ENCODE results near the gene NUP43. TPM values are rescaled to one million over a fixed set of nuclear protein-coding genes. Genes with fewer than 3 reads are reported as not detected.
"Not testable (repeated sequence)": the region's sequence is repeated elsewhere in the genome, so short reads cannot be mapped to it uniquely, and the experiment has no call there.

The NUP43 gene
- total RNA-seq, 1 donor from 2014 or later = 36.8 TPM

GRCh38 chr6:149763866-149764265 lies 17.5 kb upstream of the NUP43 start:
- DNase-seq (ENCODE audit: extremely low spot score, unreplicated experiment) = no peak
- peaks cover 18% of the 10 kb centered on the region for H3K36me3 Mint-ChIP-seq (ENCODE audit: unreplicated experiment)
- H3K27ac Mint-ChIP-seq (ENCODE audit: unreplicated experiment) = peak overlapping the region; percentile 38
- TF ChIP-seq, protein P1, sequence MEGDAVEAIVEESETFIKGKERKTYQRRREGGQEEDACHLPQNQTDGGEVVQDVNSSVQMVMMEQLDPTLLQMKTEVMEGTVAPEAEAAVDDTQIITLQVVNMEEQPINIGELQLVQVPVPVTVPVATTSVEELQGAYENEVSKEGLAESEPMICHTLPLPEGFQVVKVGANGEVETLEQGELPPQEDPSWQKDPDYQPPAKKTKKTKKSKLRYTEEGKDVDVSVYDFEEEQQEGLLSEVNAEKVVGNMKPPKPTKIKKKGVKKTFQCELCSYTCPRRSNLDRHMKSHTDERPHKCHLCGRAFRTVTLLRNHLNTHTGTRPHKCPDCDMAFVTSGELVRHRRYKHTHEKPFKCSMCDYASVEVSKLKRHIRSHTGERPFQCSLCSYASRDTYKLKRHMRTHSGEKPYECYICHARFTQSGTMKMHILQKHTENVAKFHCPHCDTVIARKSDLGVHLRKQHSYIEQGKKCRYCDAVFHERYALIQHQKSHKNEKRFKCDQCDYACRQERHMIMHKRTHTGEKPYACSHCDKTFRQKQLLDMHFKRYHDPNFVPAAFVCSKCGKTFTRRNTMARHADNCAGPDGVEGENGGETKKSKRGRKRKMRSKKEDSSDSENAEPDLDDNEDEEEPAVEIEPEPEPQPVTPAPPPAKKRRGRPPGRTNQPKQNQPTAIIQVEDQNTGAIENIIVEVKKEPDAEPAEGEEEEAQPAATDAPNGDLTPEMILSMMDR (IDR thresholded peaks at IDR 0.05) = no peak
- no peaks in the 10 kb centered on the region for H3K27me3 Mint-ChIP-seq (ENCODE audit: unreplicated experiment)
- peaks cover 22% of the 10 kb centered on the region for H3K4me1 Mint-ChIP-seq (ENCODE audit: unreplicated experiment)
- H3K4me3 Mint-ChIP-seq (ENCODE audit: unreplicated experiment) = no peak overlapping the region
- peaks cover 11% of the 10 kb centered on the region for H3K9me3 Mint-ChIP-seq (ENCODE audit: unreplicated experiment)

DNA sequence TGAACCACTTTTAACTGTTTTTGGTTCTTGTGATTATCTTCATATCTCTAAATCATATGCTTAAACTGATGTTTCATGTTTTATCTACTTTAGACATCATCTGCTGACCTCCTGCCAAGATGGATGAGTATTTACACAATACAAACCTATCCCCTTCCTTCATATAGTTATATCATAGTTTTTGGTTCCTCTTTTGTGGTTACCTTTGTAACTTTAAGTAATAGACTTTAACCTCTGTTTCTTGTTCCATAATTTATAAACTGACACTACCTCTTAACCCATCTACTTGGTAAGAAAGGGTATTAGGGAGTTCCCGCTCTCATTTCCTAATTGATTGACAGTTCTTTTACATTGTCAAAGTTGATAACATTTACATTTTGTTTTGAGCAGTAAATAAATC lies 15.1 kb upstream of the NUP43 start:
- no peak overlapping the region for H3K4me3 Mint-ChIP-seq (ENCODE audit: unreplicated experiment)
- H3K4me1 Mint-ChIP-seq (ENCODE audit: unreplicated experiment) = peaks cover 8% of the 10 kb centered on the region

GRCh38 chr6:149756261-149756636 lies 9.9 kb upstream of the NUP43 start:
- Mint-ChIP-seq H3K27ac (ENCODE audit: unreplicated experiment) (no peak overlapping the region), H3K4me3 (ENCODE audit: unreplicated experiment) (no peak overlapping the region), H3K36me3 (ENCODE audit: unreplicated experiment) (peaks cover 4% of the 10 kb centered on the region), H3K27me3 (ENCODE audit: unreplicated experiment) (no peaks in the 10 kb centered on the region), H3K4me1 (ENCODE audit: unreplicated experiment) (peaks cover 5% of the 10 kb centered on the region), H3K9me3 (ENCODE audit: unreplicated experiment) (no peaks in the 10 kb centered on the region)
- TF ChIP-seq, protein P1 (IDR thresholded peaks at IDR 0.05) = no peak
- DNase-seq (ENCODE audit: extremely low spot score, unreplicated experiment) = peak; percentile 46

More for the DNA sequence above, 15.1 kb upstream of the NUP43 start:
- Mint-ChIP-seq H3K27ac (ENCODE audit: unreplicated experiment) (no peak overlapping the region), H3K9me3 (ENCODE audit: unreplicated experiment) (peaks cover 11% of the 10 kb centered on the region), H3K36me3 (ENCODE audit: unreplicated experiment) (peaks cover 15% of the 10 kb centered on the region), H3K27me3 (ENCODE audit: unreplicated experiment) (no peaks in the 10 kb centered on the region)
- no peak for DNase-seq (ENCODE audit: extremely low spot score, unreplicated experiment)
- TF ChIP-seq, protein P1 (IDR thresholded peaks at IDR 0.05) = no peak

DNA sequence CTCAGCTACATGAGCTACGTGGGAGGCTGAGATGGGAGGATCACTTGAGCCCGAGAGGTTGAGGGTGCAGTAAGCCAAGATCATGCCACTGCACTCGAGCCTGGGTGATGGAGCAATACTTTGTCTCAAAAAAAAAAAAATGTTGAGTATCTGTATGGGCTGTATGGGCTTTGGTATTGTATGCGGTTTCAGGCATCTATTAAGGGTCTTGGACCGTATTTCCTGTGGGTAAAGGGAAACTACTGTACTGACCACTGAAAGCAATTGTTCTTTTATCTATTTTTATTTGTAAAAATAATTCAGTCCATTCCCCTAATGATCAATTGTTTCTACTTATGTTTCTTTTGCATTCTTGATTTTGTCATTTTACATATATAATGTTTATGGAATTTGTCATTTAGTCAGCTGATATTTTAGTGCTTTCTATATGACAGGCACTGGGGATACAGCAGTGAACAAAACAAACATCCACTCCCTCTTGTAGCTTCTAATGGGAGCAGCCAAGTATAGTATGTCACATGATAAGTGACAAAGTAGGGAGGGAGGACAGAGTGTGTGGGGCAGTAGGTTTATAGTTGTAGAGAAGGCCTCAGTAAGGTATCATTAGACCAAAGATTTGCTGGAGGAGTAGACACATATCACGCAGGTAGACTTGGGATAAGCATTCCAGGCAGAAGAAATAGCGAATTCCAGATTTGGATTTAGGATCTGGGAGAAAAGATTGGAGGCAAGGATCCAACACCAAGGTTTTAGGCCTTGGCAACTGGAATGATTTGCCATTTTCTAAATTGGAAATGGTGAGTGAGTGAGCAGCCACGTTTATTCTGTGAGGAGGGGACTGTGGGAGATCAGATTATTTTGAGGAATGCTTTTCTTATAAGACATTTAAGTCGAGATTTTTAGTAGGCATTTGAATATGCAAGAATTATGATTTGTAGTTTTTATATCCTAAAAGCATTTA lies 9.3 kb upstream of the NUP43 start:
- Mint-ChIP-seq H3K4me3 (ENCODE audit: unreplicated experiment) (no peak overlapping the region), H3K36me3 (ENCODE audit: unreplicated experiment) (peaks cover 4% of the 10 kb centered on the region), H3K4me1 (ENCODE audit: unreplicated experiment) (peaks cover 10% of the 10 kb centered on the region), H3K27me3 (ENCODE audit: unreplicated experiment) (no peaks in the 10 kb centered on the region), H3K9me3 (ENCODE audit: unreplicated experiment) (no peaks in the 10 kb centered on the region), H3K27ac (ENCODE audit: unreplicated experiment) (peak overlapping the region; percentile 58)
- TF ChIP-seq, protein P1 (IDR thresholded peaks at IDR 0.05) = no peak
- no peak for DNase-seq (ENCODE audit: extremely low spot score, unreplicated experiment)

GRCh38 chr6:149754548-149754947 lies 8.2 kb upstream of the NUP43 start:
- H3K9me3 Mint-ChIP-seq (ENCODE audit: unreplicated experiment) = no peaks in the 10 kb centered on the region
- DNase-seq (ENCODE audit: extremely low spot score, unreplicated experiment) = no peak
- H3K27ac Mint-ChIP-seq (ENCODE audit: unreplicated experiment) = no peak overlapping the region
- peaks cover 13% of the 10 kb centered on the region for H3K4me1 Mint-ChIP-seq (ENCODE audit: unreplicated experiment)
- no peaks in the 10 kb centered on the region for H3K36me3 Mint-ChIP-seq (ENCODE audit: unreplicated experiment)
- no peaks in the 10 kb centered on the region for H3K27me3 Mint-ChIP-seq (ENCODE audit: unreplicated experiment)
- H3K4me3 Mint-ChIP-seq (ENCODE audit: unreplicated experiment) = no peak overlapping the region
- TF ChIP-seq, protein P1 (IDR thresholded peaks at IDR 0.05) = no peak

GRCh38 chr6:149753374-149753637 lies 7.0 kb upstream of the NUP43 start:
- H3K9me3 Mint-ChIP-seq (ENCODE audit: unreplicated experiment); H3K36me3 Mint-ChIP-seq (ENCODE audit: unreplicated experiment); H3K27me3 Mint-ChIP-seq (ENCODE audit: unreplicated experiment); DNase-seq (ENCODE audit: extremely low spot score, unreplicated experiment); H3K4me3 Mint-ChIP-seq (ENCODE audit: unreplicated experiment); H3K27ac Mint-ChIP-seq (ENCODE audit: unreplicated experiment): not testable (repeated sequence)
- H3K4me1 Mint-ChIP-seq (ENCODE audit: unreplicated experiment) = peaks cover 15% of the 10 kb centered on the region
